ENCODE measurements around the gene FADS2.

DNA sequence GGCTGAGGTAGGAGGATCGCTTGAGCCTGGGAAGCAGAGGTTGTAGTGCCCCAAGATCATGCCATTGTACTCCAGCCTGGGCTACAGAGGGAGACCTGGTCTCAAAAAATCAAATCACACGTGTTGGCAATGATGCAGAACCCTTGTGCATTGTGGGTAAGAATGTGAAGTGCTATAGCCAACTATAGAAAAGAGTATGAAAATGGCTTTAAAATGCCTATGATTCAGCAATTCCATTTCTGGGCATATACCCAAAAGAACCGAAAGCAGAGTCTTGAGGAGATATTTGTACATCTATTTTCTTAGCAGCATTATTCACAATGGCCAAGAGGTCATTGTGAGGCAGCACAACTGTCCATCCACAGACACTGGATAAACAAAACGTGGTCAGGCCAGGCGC, 65.9 kb downstream of the FADS2 start:
- TF ChIP-seq POLR2A (IDR thresholded peaks at IDR 0.05; ENCODE audit: low read depth, low read length) (no peak), POLR2AphosphoS5 (IDR thresholded peaks at IDR 0.05; ENCODE audit: low read depth, low read length) (no peak), TAF1 (IDR thresholded peaks at IDR 0.05; ENCODE audit: low read depth, low read length) (no peak), SPI1 (IDR thresholded peaks at IDR 0.05; ENCODE audit: low read depth, low read length) (no peak)
